ENCODE results near the gene TADA3. TPM values are rescaled to one million over a fixed set of nuclear protein-coding genes. Genes with fewer than 3 reads are reported as not detected.

The TADA3 gene
- total and polyA plus RNA-seq, 3 donors from 2014 or later = 94.6 to 123 (median 123) TPM

- Histone ChIP-seq H3K4me3 (peak overlapping the region; percentile 71 to 83), H3K4me1 (peaks cover 32% of the 10 kb centered on the region), H3K36me3 (ENCODE audit: low read depth, missing control alignments) (no peaks in the 10 kb centered on the region), H3K27me3 (no peaks in the 10 kb centered on the region), H3K27ac (peak overlapping the region; percentile 91 to 96), H3K9me3 (no peaks in the 10 kb centered on the region)
- WGBS, 2 donors = 39 to 61% methylated on average over 5 of the region's 5 CpGs
- no peak for DNase-seq
- TF ChIP-seq CTCF (IDR thresholded peaks at IDR 0.05) (no peak), POLR2A (IDR thresholded peaks at IDR 0.05) (no peak)
- intact Hi-C loops (cut with DNase I; ENCODE audit: low total_unique reads) = no loop called here
Observed at GRCh38 chr3:9769012-9769411, 23.3 kb downstream of the TADA3 start.

- peak overlapping the region; percentile 71 to 91 for H3K27ac ChIP-seq
- H3K4me3 ChIP-seq = peak overlapping the region in 1 of 2 donors; percentile 83
- 39 to 58% methylated on average over 6 of the region's 6 CpGs for WGBS, 2 donors
- no peak for TF ChIP-seq CTCF (IDR thresholded peaks at IDR 0.05)
- no peak for TF ChIP-seq POLR2A (IDR thresholded peaks at IDR 0.05)
- H3K36me3 ChIP-seq (ENCODE audit: low read depth, missing control alignments) = no peaks in the 10 kb centered on the region
- peaks cover 32% of the 10 kb centered on the region for H3K4me1 ChIP-seq
- DNase-seq = no peak
- H3K9me3 ChIP-seq = no peaks in the 10 kb centered on the region
- no peaks in the 10 kb centered on the region for H3K27me3 ChIP-seq
- intact Hi-C loops (cut with DNase I; ENCODE audit: low total_unique reads) = no loop called here
Observed at GRCh38 chr3:9768141-9768775, 24.0 kb downstream of the TADA3 start.

GRCh38 chr3:9767418-9767817, 24.9 kb downstream of the TADA3 start:
- 61 to 71% methylated on average over 7 of the region's 7 CpGs for WGBS, 2 donors

GRCh38 chr3:9765865-9766264, 26.4 kb downstream of the TADA3 start:
- Histone ChIP-seq H3K4me3 (no peak overlapping the region), H3K36me3 (ENCODE audit: low read depth, missing control alignments) (no peaks in the 10 kb centered on the region), H3K4me1 (peaks cover 31% of the 10 kb centered on the region), H3K9me3 (no peaks in the 10 kb centered on the region), H3K27me3 (no peaks in the 10 kb centered on the region), H3K27ac (no peak overlapping the region)
- DNase-seq = no peak
- TF ChIP-seq POLR2A (IDR thresholded peaks at IDR 0.05) (no peak), CTCF (IDR thresholded peaks at IDR 0.05) (no peak)
- intact Hi-C loops (cut with DNase I; ENCODE audit: low total_unique reads) = no loop called here
- 90 to 93% methylated on average over 4 of the region's 4 CpGs for WGBS, 2 donors

More at GRCh38 chr3:9767418-9767817, 24.9 kb downstream of the TADA3 start:
- no peak for DNase-seq
- TF ChIP-seq POLR2A (IDR thresholded peaks at IDR 0.05) (no peak), CTCF (IDR thresholded peaks at IDR 0.05) (no peak)
- intact Hi-C loops (cut with DNase I; ENCODE audit: low total_unique reads) = no loop called here
- Histone ChIP-seq H3K27ac (no peak overlapping the region), H3K36me3 (ENCODE audit: low read depth, missing control alignments) (no peaks in the 10 kb centered on the region), H3K9me3 (no peaks in the 10 kb centered on the region), H3K27me3 (no peaks in the 10 kb centered on the region), H3K4me3 (no peak overlapping the region), H3K4me1 (peaks cover 32% of the 10 kb centered on the region)

GRCh38 chr3:9762871-9763270, 29.4 kb downstream of the TADA3 start:
- Histone ChIP-seq H3K4me1 (peaks cover 10% of the 10 kb centered on the region), H3K27me3 (no peaks in the 10 kb centered on the region), H3K4me3 (no peak overlapping the region), H3K9me3 (no peaks in the 10 kb centered on the region), H3K36me3 (ENCODE audit: low read depth, missing control alignments) (no peaks in the 10 kb centered on the region), H3K27ac (no peak overlapping the region)
- no peak for DNase-seq
- no peak for TF ChIP-seq CTCF (IDR thresholded peaks at IDR 0.05)
- TF ChIP-seq POLR2A (IDR thresholded peaks at IDR 0.05) = no peak
- intact Hi-C loops (cut with DNase I; ENCODE audit: low total_unique reads) = no loop called here
- 84 to 94% methylated on average over 8 of the region's 8 CpGs for WGBS, 2 donors
